SK-N-SH (cell line): ENCODE data around the gene SEC16A. TPM values are rescaled to one million over a fixed set of nuclear protein-coding genes. Genes with fewer than 3 reads are reported as not detected.

Source experiments
- CTCF ChIA-PET: fragments of 300-600, 350-600 bp; formaldehyde crosslinking; extraction: SDS; loops from one replicate; lab custom pipeline; 2021; lab: Yijun Ruan, JAX
- POLR2A ChIA-PET: fragments of 350-600 bp; sonication (Branson Sonifier 250); formaldehyde crosslinking; extraction: SDS; loops from one replicate; lab custom pipeline; 2020; ENCODE audit warnings: antibody characterized with exemption, inconsistent platforms; lab: Yijun Ruan, JAX
- DNase-seq: peaks from one replicate; pipeline ENCODE4 v3.0.0; 2012
- H2AFZ ChIP-seq: fragments of 200-600 bp; sonication (generic); 2 replicates; pipeline ENCODE4 v1.8.1; 2016; ENCODE audit warnings: antibody characterized with exemption, mild to moderate bottlenecking, low read depth
- H3F3A ChIP-seq: fragments of 200-600 bp; sonication (generic); replicated peaks from 2 replicates; pipeline ENCODE3; 2016; ENCODE audit warnings: antibody characterized with exemption, mild to moderate bottlenecking; ENCODE audit not compliant: insufficient read depth
- H3K27ac ChIP-seq, 2 experiments: fragments of 200-500 bp in 1 of 2; fragments of 200-600 bp in 1 of 2; sonication (Bioruptor generic) in 1 of 2; sonication (generic), shearing (Covaris generic) in 1 of 2; 2 replicates each; pipeline versions ENCODE4 v1.5.1 to v1.6.1; 2014 to 2016; ENCODE audit warnings: low read depth in 2 of 2, inconsistent platforms in 1 of 2, low read length in 1 of 2, mild to moderate bottlenecking in 1 of 2, mixed read lengths in 1 of 2
- H3K27me3 ChIP-seq: fragments of 200-600 bp; sonication (generic), shearing (Covaris generic); 2 replicates; pipeline ENCODE4 v1.6.1; 2016; ENCODE audit warnings: mixed run types; ENCODE audit not compliant: insufficient read depth
- H3K36me3 ChIP-seq, 2 experiments: fragments of 200-500 bp in 1 of 2; fragments of 200-600 bp in 1 of 2; sonication (Bioruptor generic) in 1 of 2; sonication (generic) in 1 of 2; replicated peaks in 1 of 2; 2 replicates each; pipeline versions ENCODE3 to v1.5.1; 2014 to 2016; ENCODE audit warnings: low read length in 1 of 2, mild to moderate bottlenecking in 1 of 2; ENCODE audit not compliant: insufficient read depth in 2 of 2, control insufficient read depth in 1 of 2
- H3K4me1 ChIP-seq, 2 experiments: fragments of 200-500 bp in 1 of 2; fragments of 200-600 bp in 1 of 2; sonication (Bioruptor generic) in 1 of 2; sonication (generic), shearing (Covaris generic) in 1 of 2; 2 replicates each; pipeline versions ENCODE4 v1.5.1 to v1.6.1; 2014 to 2016; ENCODE audit warnings: low read depth in 1 of 2, low read length in 1 of 2, mixed run types in 1 of 2; ENCODE audit not compliant: insufficient read depth in 2 of 2, control insufficient read depth in 1 of 2
- H3K4me2 ChIP-seq: fragments of 200-600 bp; sonication (generic), shearing (Covaris generic); 2 replicates; pipeline ENCODE4 v1.6.1; 2017; ENCODE audit warnings: mixed run types
- H3K4me3 ChIP-seq, 2 experiments: fragments of 200-500 bp in 1 of 2; fragments of 200-600 bp in 1 of 2; sonication (Bioruptor generic) in 1 of 2; sonication (generic), shearing (Covaris generic) in 1 of 2; 2 replicates each; pipeline versions ENCODE4 v1.5.1 to v1.8.1; 2014 to 2016; ENCODE audit warnings: low read depth in 2 of 2, inconsistent platforms in 1 of 2, low read length in 1 of 2, mild to moderate bottlenecking in 1 of 2, mixed read lengths in 1 of 2, moderate library complexity in 1 of 2
- H3K79me2 ChIP-seq: fragments of 200-600 bp; sonication (generic); 2 replicates; pipeline ENCODE4 v1.8.1; 2017; ENCODE audit warnings: mild to moderate bottlenecking; ENCODE audit not compliant: insufficient read depth
- H3K9ac ChIP-seq: fragments of 200-600 bp; sonication (generic); 2 replicates; pipeline ENCODE4 v1.6.1; 2017; ENCODE audit warnings: mixed run types
- H3K9me2 ChIP-seq: fragments of 200-600 bp; sonication (generic); 2 replicates; pipeline ENCODE4 v1.6.1; 2017; ENCODE audit warnings: mixed run types
- H3K9me3 ChIP-seq: fragments of 200-600 bp; sonication (generic); 2 replicates; pipeline ENCODE4 v1.6.1; 2017; ENCODE audit warnings: mixed run types, mild to moderate bottlenecking, moderate library complexity
- H4K20me1 ChIP-seq: fragments of 200-600 bp; sonication (generic); 2 replicates; pipeline ENCODE4 v1.6.1; 2017; ENCODE audit warnings: mild to moderate bottlenecking, mixed run types; ENCODE audit not compliant: insufficient read depth
- CHD2 ChIP-seq: fragments of 150-350 bp; IDR thresholded peaks from 2 replicates; pipeline ENCODE4 v1.6.1; 2018; ENCODE audit warnings: low read length; ENCODE audit not compliant: partially characterized antibody
- EP300 ChIP-seq, 2 experiments: IDR thresholded peaks; 2 replicates each; pipeline versions ENCODE4 v1.4.0 to v1.6.1; 2012; ENCODE audit warnings: borderline replicate concordance in 1 of 2, low read depth in 1 of 2, low read length in 1 of 2
- EZH2phosphoT487 ChIP-seq: fragments of 200-600 bp; sonication (generic); IDR thresholded peaks from 2 replicates; pipeline ENCODE4 v1.6.1; 2017; ENCODE audit warnings: low read depth, mixed run types, mild to moderate bottlenecking, antibody characterized with exemption, moderate library complexity, borderline replicate concordance
- GATA2 ChIP-seq: sonication (generic); formaldehyde crosslinking; IDR thresholded peaks from 2 replicates; pipeline ENCODE4 v1.5.0; 2020; ENCODE audit warnings: mild to moderate bottlenecking, missing genetic modification reagents
- IRF3 ChIP-seq: fragments of 150-350 bp; IDR thresholded peaks from 2 replicates; pipeline ENCODE4 v1.6.1; 2016; ENCODE audit warnings: mild to moderate bottlenecking, low read depth, low read length
- JUND ChIP-seq: IDR thresholded peaks from 2 replicates; pipeline ENCODE4 v1.4.0; 2012
- RAD21 ChIP-seq: IDR thresholded peaks from 2 replicates; pipeline ENCODE4 v1.6.1; 2012; ENCODE audit warnings: mild to moderate bottlenecking, low read length
- REST ChIP-seq: IDR thresholded peaks from 2 replicates; pipeline ENCODE4 v1.6.1; 2012; ENCODE audit warnings: mild to moderate bottlenecking, low read depth, low read length, moderate library complexity
- RXRA ChIP-seq: IDR thresholded peaks from 2 replicates; pipeline ENCODE4 v1.4.0; 2012; ENCODE audit warnings: low read depth, mild to moderate bottlenecking, borderline replicate concordance
- TEAD4 ChIP-seq: IDR thresholded peaks from 2 replicates; pipeline ENCODE4 v1.4.0; 2012; ENCODE audit warnings: mild to moderate bottlenecking, borderline replicate concordance; ENCODE audit not compliant: insufficient read depth
- YY1 ChIP-seq: IDR thresholded peaks from 2 replicates; pipeline ENCODE4 v1.4.0; 2012; ENCODE audit warnings: low read depth, mild to moderate bottlenecking
- ZBTB33 ChIP-seq: IDR thresholded peaks from 2 replicates; pipeline ENCODE4 v1.4.0; 2012; ENCODE audit warnings: low read depth, borderline replicate concordance
- WGBS: methylation state at CpG from one replicate; pipeline ENCODE4 v1.1.6; 2017; ENCODE audit warnings: low lambda C conversion rate; 5-methylcytosine and 5-hydroxymethylcytosine counted together
- polyA plus RNA-seq, 3 experiments: library from polyadenylated mRNA; depleted of rRNA; stranded (reverse); fragments of >200 nt; gene quantifications; 2 replicates each; pipeline ENCODE4 v1.2.3, GENCODE V29; 2012

The SEC16A gene
- polyA plus RNA-seq, 1 of the 3 experiments (the other 2 are of a cell fraction), result 25.9 TPM

GRCh38 chr9:136518623-136519022 is 35.8 kb upstream of the SEC16A start:
- H4K20me1 ChIP-seq, result no peaks in the 10 kb centered on the region
- TF ChIP-seq TEAD4 (no peak), CHD2 (no peak), YY1 (no peak), EP300 (IDR thresholded peaks at IDR 0.05; ENCODE audit: borderline replicate concordance in 1 of 2, low read depth in 1 of 2, low read length in 1 of 2) (no peak), EZH2phosphoT487 (no peak), ZBTB33 (no peak), RAD21 (no peak), GATA2 (no peak), RXRA (no peak), REST (no peak), IRF3 (no peak), JUND (no peak)
- TF ChIP-seq, all 33 proteins: peak for 0
- Histone ChIP-seq H3K4me3 (no peak overlapping the region), H2AFZ (no peak overlapping the region), H3K27me3 (no peaks in the 10 kb centered on the region), H3K9me2 (no peaks in the 10 kb centered on the region), H3K4me2 (no peak overlapping the region), H3K36me3 (peaks cover 0 to 38% of the 10 kb centered on the region in 2 experiments), H3K4me1 (peaks cover 0 to 3% of the 10 kb centered on the region in 2 experiments; a peak in 1 of 4 replicates), H3K79me2 (no peaks in the 10 kb centered on the region), H3K9ac (no peak overlapping the region), H3K9me3 (no peaks in the 10 kb centered on the region), H3K27ac (no peak overlapping the region), H3F3A (no peaks in the 10 kb centered on the region)
- POLR2A ChIA-PET, result no interaction called here
- DNase-seq, result no peak
- CTCF ChIA-PET, result interaction anchor here (0.6 kb wide), 1 partner anchor 31 kb away, joined by 3 read pairs; no protein-coding TSS in a partner anchor
- 98% methylated on average over 18 of the region's 18 CpGs for WGBS
